K562 (cell line): Measurements from ENCODE around the gene ZBTB42. TPM values are rescaled to one million over a fixed set of nuclear protein-coding genes. Genes with fewer than 3 reads are reported as not detected.
A peak's percentile ranks its signal among the peaks of the same experiment; 100 is the strongest.

ENCODE experiments used
- BCOR ChIP-seq: fragments of 450-650 bp; IDR thresholded peaks from 2 replicates; pipeline ENCODE4 v1.6.1; 2016
- CTCFL ChIP-seq: IDR thresholded peaks from 2 replicates; pipeline ENCODE4 v1.6.1; 2011; ENCODE audit warnings: borderline replicate concordance, low read depth, mild to moderate bottlenecking, moderate library complexity, low read length; ENCODE audit not compliant: insufficient read depth, poor library complexity, severe bottlenecking
- POLR2A ChIP-seq: fragments of 450-650 bp; conservative IDR thresholded peaks from 2 replicates; pipeline ENCODE4 v1.6.1; 2016
- PRDM10 ChIP-seq: fragments of 450-650 bp; IDR thresholded peaks from 2 replicates; pipeline ENCODE4 v1.6.1; 2018; ENCODE audit not compliant: partially characterized antibody
- PTRF ChIP-seq: fragments of 450-650 bp; IDR thresholded peaks from 2 replicates; pipeline ENCODE4 v1.6.1; 2016; ENCODE audit warnings: mild to moderate bottlenecking, missing genetic modification characterization, missing compliant biosample characterization
- SUPT5H ChIP-seq: fragments of 450-650 bp; IDR thresholded peaks from 2 replicates; pipeline ENCODE4 v1.6.1; 2016
- TAF1 ChIP-seq: IDR thresholded peaks from 2 replicates; pipeline ENCODE4 v1.6.1; 2011; ENCODE audit warnings: mild to moderate bottlenecking, low read length, moderate library complexity; ENCODE audit not compliant: insufficient read depth, control insufficient read depth, severe bottlenecking; ENCODE audit errors: extremely low read depth
- TFAP4 ChIP-seq: sonication (generic); formaldehyde crosslinking; IDR thresholded peaks from 2 replicates; pipeline ENCODE4 v1.8.0; 2022; ENCODE audit warnings: missing genetic modification reagents, mild to moderate bottlenecking, moderate library complexity, borderline replicate concordance
- YY1 ChIP-seq, 3 experiments: IDR thresholded peaks; 2 replicates each; pipeline ENCODE4 v1.6.1; 2011; ENCODE audit warnings: low read length in 2 of 3, mild to moderate bottlenecking in 2 of 3, moderate library complexity in 2 of 3, borderline replicate concordance in 1 of 3, control low read depth in 1 of 3, low read depth in 1 of 3; ENCODE audit not compliant: insufficient read depth in 3 of 3, insufficient replicate concordance in 2 of 3, control insufficient read depth in 1 of 3, insufficient read length in 1 of 3; ENCODE audit errors: extremely low read depth in 1 of 3
- polyA plus RNA-seq, 8 experiments: library from polyadenylated mRNA; depleted of rRNA in 4 of 8; stranded (reverse) in 5 of 8; unstranded in 3 of 8; fragments of >200 nt; fragmentation: Nextera tagmentation in 2 of 8; fragmentation: Illumina TruSeq in 1 of 8; extraction: Ambion mirVana in 2 of 8; extraction: Trizol in 1 of 8; gene quantifications; 2 replicates each; pipeline versions ENCODE4 v1.2.1 to v1.2.3, GENCODE V29; 2011 to 2014; ENCODE audit warnings: inconsistent platforms in 1 of 8, missing spikeins in 1 of 8
- total RNA-seq, 7 experiments: library from RNA; depleted of rRNA in 6 of 7; stranded (reverse); fragments of >200 nt in 6 of 7; fragmentation: Illumina TruSeq in 2 of 7; extraction: Trizol in 2 of 7; gene quantifications; 2 replicates each; pipeline versions ENCODE4 v1.2.1 to v1.2.3, GENCODE V29; 2011 to 2021; ENCODE audit warnings: low replicate concordance in 1 of 7

ZBTB42 gene
- total and polyA plus RNA-seq, 9 of the 15 experiments (the other 6 are each of a cell fraction or from before 2014, with no cell fraction given), result 0.03 to 8.5 (median 2.4) TPM

DNA sequence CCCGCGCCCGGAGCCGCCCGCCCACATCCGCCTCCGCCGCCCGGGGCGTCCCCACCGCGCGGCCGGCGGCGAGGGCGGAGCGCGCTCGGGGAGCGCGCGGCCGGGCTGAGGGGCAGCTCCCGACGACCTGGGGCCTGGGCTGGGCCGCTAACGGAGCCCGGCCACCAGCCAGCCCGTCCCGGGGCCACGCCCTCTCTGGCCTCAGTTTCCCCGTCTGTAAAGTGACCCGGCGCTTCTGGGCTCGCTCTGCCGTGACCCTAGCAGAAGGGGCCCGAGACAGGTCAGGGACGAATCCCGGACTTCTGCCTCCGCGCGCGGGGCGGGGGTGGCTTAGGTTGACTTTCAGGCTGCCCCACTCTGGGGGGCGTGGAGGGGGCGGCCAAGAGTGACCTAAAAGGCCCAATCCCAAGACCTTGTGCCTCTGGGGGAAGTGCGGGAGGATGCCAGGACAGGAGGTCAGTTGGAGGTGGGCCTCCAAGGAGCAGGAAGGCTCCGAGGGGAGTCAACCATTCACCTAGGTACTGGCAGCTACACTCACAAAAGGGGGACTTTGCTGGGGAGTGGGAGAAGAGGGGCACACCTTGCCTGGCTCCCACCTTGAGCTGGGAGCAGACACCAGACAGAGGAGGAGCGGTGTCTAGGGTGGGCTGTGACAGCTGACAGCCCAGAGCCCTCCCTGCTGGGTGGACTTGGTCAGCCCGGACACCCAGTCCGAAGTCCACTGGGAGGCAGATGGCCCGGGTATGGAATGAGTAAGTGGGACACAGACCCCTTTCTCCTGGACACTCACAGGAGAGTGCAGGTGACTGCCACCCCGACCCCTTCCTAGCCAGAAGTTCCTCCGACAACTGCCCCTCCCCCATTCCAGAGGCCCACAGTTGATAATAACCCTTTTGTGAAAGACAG lies 4.9 kb upstream of the ZBTB42 start (continued):
- TF ChIP-seq PRDM10 (peak; percentile 83), SUPT5H (peak; percentile 49; the same call in 1 of the 2 replicates), TAF1 (peak; percentile 19), BCOR (0 out of 2 replicates have a peak, but pooled peaks have one; percentile 54), TFAP4 (CRISPR knock-in tag) (peak; percentile 50; the same call in 1 of the 2 replicates), PTRF (tag) (no peak), CTCFL (no peak), POLR2A (peak; percentile 60; the same call in 1 of the 2 replicates), YY1 (IDR thresholded peaks at IDR 0.05; ENCODE audit: borderline replicate concordance in 1 of 3, control insufficient read depth in 1 of 3, extremely low read depth in 1 of 3, insufficient read depth in 3 of 3, insufficient read length in 1 of 3, insufficient replicate concordance in 2 of 3, low read depth in 1 of 3, low read length in 2 of 3) (peak in 1 of 3 experiments; percentile 7)
